Left renal cortex interstitium (tissue), 4 donors: Measurements from ENCODE around the gene PCMTD2. TPM values are rescaled to one million over a fixed set of nuclear protein-coding genes. Genes with fewer than 3 reads are reported as not detected.
"Not testable (repeated sequence)": the region's sequence is repeated elsewhere in the genome, so short reads cannot be mapped to it uniquely, and the experiment has no call there.

Experiments
- DNase-seq, 4 donors: peaks; one replicate each; pipeline ENCODE4 v3.0.0-alpha.2; 2013; ENCODE audit warnings: low read depth in 4 of 4, low spot score in 2 of 4, missing footprints in 1 of 4
- polyA plus RNA-seq, 4 donors: library from polyadenylated mRNA; unstranded; fragments of 120-200 nt; gene quantifications; one replicate each; pipeline ENCODE4 v1.2.1, GENCODE V29; 2013; ENCODE audit not compliant: insufficient read length in 4 of 4

PCMTD2 gene
- polyA plus RNA-seq, 4 donors, result 128 to 206 (median 158) TPM

- DNase-seq, result not testable (repeated sequence)
Observed at GRCh38 chr20:64285579-64286446, 30.3 kb downstream of the PCMTD2 start.

DNA sequence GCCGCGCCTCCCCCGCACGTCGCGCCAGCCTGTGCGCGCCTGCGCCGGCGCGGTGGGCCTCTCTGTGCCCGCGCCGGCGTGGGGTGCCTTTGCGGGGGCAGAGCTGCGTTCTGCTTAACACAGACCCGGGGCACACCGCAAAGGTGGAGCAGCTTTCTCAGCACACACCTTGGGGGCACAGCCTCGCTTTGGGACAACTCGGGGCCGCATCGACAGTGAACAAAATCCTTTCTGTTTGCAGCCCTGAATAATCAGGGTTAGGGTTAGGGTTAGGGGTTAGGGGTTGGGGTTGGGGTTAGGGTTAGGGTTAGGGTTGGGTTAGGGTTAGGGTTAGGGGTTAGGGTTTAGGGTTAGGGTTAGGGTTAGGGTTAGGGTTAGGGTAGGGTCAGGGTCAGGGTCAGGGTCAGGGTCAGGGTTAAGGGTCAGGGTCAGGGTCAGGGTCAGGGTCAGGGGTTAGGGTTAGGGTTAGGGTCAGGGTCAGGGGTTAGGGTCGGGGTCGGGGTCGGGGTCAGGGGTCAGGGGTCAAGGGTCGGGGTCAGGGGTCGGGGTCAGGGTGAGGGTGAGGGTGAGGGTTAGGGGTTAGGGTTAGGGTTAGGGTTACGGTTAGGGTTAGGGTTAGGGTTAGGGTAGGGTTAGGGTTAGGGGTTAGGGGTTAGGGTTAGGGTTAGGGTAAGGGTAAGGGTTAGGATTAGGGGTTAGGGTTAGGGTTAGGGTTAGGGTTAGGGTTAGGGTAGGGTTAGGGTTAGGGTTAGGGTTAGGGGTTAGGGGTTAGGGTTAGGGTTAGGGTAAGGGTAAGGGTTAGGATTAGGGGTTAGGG is 31.1 kb downstream of the PCMTD2 start:
- not testable (repeated sequence) for DNase-seq

GRCh38 chr20:64287264-64287590 is 31.7 kb downstream of the PCMTD2 start:
- not testable (repeated sequence) for DNase-seq

GRCh38 chr20:64292167-64292566 is 36.6 kb downstream of the PCMTD2 start:
- not testable (repeated sequence) for DNase-seq

DNA sequence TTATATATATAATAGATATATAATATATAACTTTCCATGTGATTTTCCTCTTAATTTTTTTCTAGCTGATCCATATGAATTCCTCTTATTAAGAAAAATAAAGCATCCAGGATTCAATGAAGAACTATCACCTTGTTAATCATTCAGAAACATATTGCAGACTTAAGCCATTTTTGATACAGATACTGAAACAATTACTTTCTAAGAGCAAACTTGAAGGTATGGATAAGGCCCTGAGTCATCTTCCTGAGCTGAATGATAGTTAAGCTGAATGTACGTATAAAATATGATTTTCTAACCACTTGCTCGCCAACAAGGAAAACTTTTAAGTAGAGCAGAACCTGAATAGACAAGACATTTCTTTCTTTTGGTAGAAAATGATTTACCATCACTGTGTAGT is 47.5 kb downstream of the PCMTD2 start:
- not testable (repeated sequence) for DNase-seq

GRCh38 chr20:64313761-64314160 is 58.2 kb downstream of the PCMTD2 start:
- not testable (repeated sequence) for DNase-seq

- DNase-seq, result not testable (repeated sequence)
Observed at GRCh38 chr20:64315381-64315780, 59.8 kb downstream of the PCMTD2 start.

- not testable (repeated sequence) for DNase-seq
Observed at GRCh38 chr20:64315884-64316283, 60.3 kb downstream of the PCMTD2 start.

DNA sequence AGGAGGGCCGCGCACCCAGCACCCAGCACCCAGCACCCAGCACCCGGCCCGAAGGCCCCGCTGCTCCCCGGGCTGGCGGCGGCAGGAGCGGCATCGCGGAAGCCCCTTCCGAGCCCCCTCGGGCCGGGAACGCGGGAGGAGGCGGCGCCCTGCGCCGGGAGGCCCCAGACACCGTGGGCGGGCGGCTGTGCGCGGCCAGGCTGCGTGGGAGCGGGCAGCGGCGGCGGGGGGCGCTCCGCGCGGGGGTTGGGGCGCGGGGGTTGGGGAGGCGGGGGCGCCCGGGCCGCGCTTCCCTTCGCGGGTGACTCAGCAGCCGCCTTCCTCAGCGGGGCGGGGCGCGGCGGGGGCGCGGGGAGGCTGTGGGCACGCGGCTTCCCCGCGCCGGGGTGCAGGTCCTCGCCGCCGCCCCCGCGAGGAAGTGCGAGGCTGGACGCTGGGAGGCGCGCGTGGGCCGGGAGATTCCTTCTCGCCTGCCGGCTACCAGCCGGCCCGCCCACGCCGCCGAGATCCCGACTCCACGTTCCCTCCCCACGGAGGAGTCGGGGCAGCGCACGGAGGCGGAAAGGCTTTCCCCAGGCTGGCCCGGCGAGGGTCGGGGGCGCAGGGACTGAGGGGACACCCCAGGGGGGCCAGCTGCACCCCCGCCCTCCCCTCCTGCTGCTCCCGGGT is 61.0 kb downstream of the PCMTD2 start:
- not testable (repeated sequence) for DNase-seq

GRCh38 chr20:64317331-64317730 is 61.8 kb downstream of the PCMTD2 start:
- DNase-seq, result not testable (repeated sequence)

DNA sequence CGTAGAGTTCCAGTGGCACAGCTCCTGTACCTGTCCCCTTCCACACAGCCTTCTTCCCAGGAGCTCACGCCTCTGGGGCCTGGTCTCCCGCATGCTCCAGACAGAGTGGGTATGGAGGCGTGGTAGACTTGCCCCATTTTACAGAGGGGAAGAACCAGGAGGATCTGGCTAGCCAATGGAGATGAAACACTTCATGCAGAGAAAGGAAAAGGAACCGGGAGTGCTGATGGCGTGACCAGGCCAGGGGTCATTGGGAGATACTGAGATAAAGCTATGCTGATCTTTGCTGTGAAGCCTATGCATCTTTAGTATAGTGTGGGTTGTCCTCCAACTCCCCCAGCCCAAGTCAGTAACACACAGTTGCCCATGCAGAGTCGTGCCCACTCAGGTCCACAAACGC is 62.5 kb downstream of the PCMTD2 start:
- not testable (repeated sequence) for DNase-seq

DNA sequence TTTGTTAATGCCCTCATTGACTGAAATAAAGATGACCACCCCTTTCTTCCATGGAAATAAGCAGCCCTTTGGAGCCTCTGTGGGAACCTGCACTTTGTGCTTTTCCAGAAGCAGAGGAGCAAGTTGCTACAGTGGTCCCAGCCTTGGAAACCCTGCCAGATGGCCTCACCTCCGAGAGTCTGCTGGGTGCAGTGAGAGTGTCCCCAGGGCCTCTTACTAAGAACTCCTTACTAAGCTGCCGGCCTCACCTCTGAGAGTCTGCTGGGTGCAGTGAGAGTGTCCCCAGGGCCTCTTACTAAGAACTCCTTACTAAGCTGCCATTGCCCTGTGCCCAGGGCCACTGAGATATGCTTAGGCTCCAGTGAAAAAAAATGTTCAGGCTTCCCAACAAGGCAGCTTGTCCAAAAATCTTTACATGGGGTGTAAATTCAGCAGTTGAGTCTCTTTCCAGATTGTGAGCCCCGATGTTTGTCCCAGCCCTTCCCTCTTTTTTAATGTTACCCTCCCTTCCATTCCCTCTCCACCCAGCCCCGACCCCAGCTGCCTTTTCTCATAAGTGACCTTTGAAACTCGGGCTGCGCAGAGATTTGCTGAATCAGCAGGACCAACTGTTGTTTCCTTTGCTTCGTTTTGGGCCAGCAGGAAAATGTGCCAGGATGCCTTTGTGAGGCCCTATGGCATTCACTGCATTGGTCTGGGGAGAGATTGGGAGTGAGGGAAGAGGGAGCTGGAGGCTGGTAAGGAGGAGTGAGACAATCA is 66.7 kb downstream of the PCMTD2 start:
- DNase-seq, result not testable (repeated sequence)

Other genes with a start within 250 kb of the PCMTD2 start
- 1 to 10 TPM in 3 of 4 donors, under 1 TPM in 1; 0.35 to 1.8 (median 1.4) TPM for gene C20orf204, start 219.6 kb upstream of the PCMTD2 start, polyA plus RNA-seq
- 10 to 100 TPM in 3 of 4 donors, 1 to 10 TPM in 1; 7.1 to 17.0 (median 12.6) TPM for gene SOX18, start 206.1 kb upstream of the PCMTD2 start, polyA plus RNA-seq
- 10 to 100 TPM; 69.8 to 99.8 (median 96.4) TPM for gene TCEA2, start 192.6 kb upstream of the PCMTD2 start, polyA plus RNA-seq
- gene RGS19, start 176.2 kb upstream of the PCMTD2 start, polyA plus RNA-seq, result 1 to 10 TPM; 5.7 to 8.3 (median 7.1) TPM
- 1 to 10 TPM in 3 of 4 donors, under 1 TPM in 1; 0.85 to 1.4 (median 1.2) TPM for gene OPRL1, start 175.7 kb upstream of the PCMTD2 start, polyA plus RNA-seq
- under 1 TPM in 2 of 4 donors, not detected in 2; 0.27 to 0.29 TPM for gene LKAAEAR1, start 171.3 kb upstream of the PCMTD2 start, polyA plus RNA-seq
- not detected for gene NPBWR2, start 148.2 kb upstream of the PCMTD2 start, polyA plus RNA-seq
- gene MYT1, start 91.3 kb upstream of the PCMTD2 start, polyA plus RNA-seq, result under 1 TPM; 0.21 to 0.76 (median 0.44) TPM